NCI-H2227 (cell line): ENCODE data around the gene FBXL13.
"Not testable (repeated sequence)": the region's sequence is repeated elsewhere in the genome, so short reads cannot be mapped to it uniquely, and the experiment has no call there.

ENCODE experiments used
- DNase-seq: peaks from one replicate; lab custom pipeline; 2025; ENCODE audit not compliant: unreplicated experiment; lab: John Stamatoyannopoulos, UW

Gene FBXL13

DNA sequence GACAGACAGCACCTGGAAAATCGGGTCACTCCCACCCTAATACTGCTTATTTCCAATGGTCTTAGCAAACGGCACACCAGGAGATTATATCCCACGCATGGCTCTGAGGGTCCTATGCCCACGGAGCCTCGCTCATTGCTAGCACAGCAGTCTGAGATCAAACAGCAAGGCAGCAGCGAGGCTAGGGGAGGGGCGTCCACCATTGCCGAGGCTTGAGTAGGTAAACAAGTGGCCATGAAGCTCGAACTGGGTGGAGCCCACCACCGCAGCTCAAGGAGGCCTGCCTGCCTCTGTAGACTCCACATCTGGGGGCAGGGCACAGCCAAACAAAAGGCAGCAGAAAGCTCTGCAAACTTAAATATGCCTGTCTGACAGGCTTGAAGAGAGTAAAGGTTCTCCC is 293.7 kb downstream of the FBXL13 start:
- not testable (repeated sequence) for DNase-seq

- DNase-seq, result not testable (repeated sequence)
These were observed 295.9 kb downstream of the FBXL13 start for GRCh38 chr7:102778663-102779062.

- DNase-seq, result not testable (repeated sequence)
These were observed 298.4 kb downstream of the FBXL13 start for GRCh38 chr7:102776217-102776616.

- not testable (repeated sequence) for DNase-seq
These were observed 304.1 kb downstream of the FBXL13 start for GRCh38 chr7:102770467-102770866.

- DNase-seq, result not testable (repeated sequence)
These were observed 304.9 kb downstream of the FBXL13 start for GRCh38 chr7:102769657-102770192.

DNA sequence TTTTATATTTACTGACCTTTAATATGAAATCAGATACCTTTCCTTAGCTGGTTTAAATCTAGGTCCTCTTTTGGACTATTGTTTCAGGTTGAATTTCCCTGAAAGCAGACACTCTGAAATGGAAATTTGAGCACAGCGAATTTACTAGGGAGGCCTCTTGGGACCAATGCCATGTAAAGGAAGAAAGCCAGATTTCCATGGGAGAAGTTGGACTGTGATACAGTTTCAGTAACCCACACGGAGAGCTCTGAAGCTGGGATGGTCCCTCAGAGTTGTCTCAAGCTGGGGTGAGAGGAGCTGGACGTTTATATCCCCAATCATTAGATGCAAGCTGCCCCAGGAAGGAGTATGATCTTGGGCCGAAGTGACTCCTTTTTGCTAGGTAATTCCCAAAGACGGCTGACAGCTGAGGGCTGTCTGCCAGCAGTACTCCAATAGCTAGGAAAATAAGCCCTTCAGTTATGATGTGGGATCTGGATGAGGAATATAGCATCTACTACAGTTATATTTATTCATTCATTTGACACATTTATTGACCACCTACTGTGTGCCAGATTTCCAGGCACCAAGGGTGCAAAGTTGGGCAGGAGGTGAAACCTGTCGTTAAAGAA is 311.2 kb downstream of the FBXL13 start:
- not testable (repeated sequence) for DNase-seq
